CD4-positive, alpha-beta T cell treated with Interleukin-12 subunit alpha and Interleukin-12 subunit beta, for 1 hour (primary cell): Measurements from ENCODE around the gene DHCR24.
"Not testable (repeated sequence)": the region's sequence is repeated elsewhere in the genome, so short reads cannot be mapped to it uniquely, and the experiment has no call there.

Experiments used
- DNase-seq: peaks from one replicate; pipeline ENCODE4 v3.0.0-alpha.2; 2020

DHCR24 gene

DNA sequence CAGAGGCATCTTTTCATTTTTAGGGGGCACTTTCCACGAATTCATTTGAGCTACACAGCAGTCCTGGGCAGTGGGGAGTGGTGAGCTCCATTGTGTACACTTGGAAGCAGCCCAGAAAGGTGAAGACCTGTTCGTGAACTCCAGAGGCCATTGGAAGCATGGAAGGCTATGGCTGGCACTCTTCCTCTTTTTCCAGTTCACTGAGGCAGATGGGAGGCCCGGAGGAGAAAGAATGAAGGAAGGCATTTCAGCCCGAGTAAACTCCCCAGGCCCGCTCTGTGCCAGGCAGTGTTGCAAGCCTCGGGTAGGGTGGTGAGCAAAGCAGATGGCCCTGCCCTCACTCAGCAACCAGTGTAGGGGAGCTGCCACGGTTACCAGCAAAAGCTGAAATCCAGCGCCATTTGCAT is 673 bp upstream of the DHCR24 start:
- DNase-seq: no peak

DNA sequence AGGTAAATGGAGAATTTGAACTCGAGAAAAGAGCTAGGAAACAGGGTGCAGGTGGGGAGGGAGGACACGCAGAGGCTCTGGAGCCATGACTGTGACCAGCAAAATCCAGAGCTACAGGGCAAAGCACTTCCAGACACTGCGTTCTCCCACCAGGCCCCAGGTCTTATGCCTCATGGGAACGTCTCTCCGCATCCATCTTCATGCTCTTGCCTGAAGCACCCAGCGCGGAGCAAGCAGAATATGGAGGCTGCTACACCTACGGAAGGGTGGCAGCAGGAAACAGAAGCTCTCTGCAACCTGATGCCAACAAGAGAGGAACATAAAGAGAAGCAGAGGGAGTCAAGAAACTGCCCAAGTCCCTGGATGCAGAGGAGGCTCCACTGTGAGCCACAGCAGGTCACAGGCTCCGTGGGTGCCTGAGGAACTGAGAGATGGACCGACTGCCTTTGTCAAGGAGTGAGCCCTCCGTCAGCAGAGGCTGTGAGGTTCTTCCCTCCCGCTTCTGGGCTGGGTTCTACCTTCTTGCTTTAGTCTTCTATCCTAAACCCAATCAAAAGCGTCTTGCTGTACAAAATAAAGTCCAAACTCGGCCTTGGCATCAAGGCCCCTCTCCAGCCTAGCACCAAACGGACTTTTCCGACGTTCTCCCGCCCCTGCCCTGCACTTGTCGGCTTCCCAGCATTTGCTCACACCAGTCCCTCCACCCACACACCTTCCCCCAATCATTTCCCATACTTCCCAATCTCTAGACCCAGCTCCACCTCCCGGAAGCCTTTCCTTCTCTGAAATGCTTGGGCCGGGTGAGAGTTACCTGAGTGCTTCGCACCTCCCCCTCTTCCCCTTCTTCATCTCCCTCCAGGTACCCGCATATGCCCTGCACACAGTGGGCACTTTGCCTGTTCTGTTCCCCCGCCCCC is 930 bp downstream of the DHCR24 start:
- DNase-seq: no peak

DNA sequence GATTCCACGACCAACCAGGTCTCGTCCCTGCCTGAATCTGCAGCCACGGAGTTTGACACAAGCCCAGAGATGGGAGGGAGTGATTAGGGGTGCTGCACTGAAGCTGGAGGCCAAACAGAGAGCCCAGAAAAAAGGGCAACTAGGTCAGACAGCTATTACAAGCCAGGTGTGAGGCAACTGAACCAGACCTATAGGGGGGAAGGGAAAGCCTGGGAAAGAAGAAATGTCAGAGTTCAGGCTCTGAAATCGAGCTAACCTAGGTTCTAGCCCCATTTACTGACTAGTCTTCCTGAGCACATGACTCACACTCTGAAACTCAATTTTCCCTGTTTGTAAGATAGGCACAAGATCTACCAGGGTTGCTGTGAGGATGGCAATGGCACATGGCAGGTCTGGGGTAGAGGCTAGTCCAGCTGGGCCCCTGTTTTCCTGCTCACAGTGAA is 1.7 kb downstream of the DHCR24 start:
- DNase-seq: no peak

DNA sequence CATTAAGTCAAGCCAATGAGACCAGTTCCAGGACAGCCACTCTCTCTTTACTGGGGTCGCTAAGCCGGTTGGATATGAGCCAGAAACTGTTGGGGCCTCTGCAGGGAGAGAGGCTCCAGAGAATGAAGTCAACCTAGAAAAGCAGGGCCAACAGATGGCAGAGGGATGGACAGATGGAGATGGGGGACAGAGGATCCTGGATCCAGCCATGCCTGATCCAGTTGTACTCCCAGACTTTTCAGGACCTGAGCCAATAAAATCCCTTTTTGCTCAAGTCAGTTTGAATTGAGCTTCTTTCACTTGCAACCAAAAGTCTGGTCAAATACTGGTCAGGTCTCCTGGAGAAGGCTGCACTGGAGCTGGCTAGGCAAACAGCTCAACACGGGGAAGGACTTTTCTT is 2.2 kb downstream of the DHCR24 start:
- no peak for DNase-seq

DNA sequence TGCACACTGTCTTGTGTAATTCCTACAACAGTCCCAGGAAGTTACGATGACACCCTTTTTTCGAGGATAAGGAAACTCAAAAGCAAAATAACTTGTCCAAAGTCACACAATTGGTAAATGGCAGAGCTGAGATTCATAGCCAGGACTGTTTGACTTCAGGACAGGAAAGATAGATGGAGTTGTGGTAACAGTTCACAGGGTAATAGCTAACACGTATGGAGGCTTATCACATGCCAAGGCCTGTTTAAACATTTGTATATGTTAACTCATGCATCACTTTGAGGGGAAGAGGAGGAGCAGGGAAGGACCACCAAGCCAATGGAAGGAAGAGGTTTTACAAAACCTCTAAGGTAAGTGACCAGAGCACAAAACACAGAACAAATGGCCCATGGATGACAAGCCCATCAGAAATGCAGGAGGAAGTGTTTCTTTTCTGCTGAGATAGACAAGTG is 2.8 kb downstream of the DHCR24 start:
- DNase-seq: no peak

DNA sequence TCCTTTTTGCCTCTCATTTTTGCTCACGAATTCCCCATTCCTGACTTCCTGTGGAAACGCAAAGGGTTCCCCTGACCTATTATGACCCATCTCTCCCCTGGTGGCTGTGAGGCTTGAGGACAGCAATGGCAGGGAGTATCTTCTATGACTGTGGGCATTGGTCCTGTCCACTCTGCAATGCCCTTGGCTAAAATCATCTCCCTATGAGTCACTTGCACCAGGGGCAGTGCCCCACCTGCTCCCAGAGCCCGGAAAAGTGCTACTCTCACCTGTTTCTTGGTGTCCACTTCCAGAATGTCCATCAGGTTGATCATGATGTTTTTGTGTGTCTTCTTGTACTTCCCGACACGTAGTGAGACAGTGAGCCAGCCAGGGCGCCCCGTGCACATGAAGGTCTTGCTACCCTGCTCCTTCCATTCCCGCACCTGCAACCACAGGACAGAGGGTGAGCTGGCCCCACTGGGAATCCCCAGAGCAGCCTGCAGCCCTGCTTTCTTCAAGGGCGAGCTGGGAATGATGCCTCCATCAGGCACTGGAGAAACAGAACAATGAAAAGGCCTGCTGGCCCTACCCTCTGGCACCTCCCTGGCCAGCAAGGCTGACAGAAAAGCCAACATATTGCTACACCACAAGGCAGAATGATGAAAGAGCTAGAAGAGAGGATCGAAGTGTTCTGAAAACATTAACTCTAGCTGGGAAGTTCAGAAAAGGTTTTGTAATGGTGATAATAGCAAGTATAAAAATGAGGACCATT is 3.5 kb downstream of the DHCR24 start:
- no peak for DNase-seq

DNA sequence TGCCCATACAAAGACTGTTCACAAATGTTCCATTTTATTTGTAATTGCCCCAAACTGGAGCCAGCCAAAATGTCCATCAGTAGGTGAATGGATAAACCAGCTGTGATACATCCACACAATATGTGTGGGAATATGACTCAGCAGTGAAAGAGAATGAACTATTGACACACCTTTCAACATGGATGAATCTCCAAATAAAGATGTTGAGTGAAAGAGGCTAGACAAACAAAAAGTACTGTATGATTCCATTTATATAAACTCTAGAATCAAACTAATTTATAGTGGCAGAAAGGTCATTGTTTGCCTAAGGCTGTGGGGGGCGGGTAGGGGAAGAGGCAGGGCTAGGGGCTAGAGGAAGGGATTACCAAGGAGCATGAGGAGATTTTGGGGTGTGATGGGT is 4.5 kb downstream of the DHCR24 start:
- DNase-seq: no peak

DNA sequence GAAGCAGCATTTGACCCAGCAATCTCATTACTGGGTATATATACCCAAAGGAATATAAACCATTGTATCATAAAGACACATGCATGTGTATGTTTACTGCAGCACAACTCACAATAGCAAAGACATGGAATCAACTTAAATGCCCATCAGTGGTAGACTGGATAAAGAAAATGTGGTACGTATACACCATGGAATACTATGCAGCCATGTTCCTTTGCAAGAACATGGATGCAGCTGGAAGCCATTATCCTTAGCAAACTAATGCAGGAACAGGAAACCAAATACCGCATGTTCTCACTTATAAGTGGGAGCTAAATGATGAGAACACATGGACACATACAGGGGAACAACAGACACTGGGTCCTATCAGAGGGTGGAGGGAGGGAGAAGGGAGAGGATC is 5.4 kb downstream of the DHCR24 start:
- DNase-seq: not testable (repeated sequence)

DNA sequence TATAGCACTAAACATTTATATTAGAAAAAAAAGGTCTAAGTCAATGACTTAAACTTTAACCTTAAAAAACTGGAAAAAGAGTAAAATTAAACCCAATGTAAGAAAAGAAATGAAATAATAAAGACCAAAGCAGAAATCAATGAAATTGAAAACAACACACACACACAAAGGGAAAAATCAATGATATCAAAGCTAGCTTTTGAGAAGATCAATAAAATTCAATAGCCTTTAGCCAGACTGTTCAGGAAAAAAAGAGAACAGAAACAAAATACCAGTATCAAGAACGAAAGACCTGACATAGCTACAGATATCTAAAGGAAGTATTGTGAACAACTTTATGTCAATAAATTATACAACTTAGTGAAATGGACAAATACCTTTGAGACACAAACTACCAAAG is 7.1 kb downstream of the DHCR24 start:
- DNase-seq: no peak

DNA sequence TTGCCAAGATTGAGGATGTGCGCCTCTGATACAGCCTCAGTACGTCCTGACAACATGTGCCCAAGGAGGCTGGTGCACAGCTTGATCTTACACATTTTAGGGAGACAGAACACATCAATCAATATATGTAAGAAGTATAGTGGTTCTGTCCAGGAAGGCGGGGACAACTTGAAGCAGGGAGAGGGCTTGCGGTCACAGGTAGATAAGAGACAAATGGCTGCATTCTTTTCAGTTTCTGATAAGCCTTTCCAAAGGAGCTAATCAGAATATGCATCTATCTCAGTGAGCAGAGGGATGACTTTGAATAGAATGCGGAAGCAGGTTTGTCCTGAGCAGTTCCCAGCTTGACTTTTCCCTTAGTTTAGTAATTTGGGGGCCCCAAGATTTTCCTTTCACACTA is 10.2 kb downstream of the DHCR24 start:
- DNase-seq: no peak

DNA sequence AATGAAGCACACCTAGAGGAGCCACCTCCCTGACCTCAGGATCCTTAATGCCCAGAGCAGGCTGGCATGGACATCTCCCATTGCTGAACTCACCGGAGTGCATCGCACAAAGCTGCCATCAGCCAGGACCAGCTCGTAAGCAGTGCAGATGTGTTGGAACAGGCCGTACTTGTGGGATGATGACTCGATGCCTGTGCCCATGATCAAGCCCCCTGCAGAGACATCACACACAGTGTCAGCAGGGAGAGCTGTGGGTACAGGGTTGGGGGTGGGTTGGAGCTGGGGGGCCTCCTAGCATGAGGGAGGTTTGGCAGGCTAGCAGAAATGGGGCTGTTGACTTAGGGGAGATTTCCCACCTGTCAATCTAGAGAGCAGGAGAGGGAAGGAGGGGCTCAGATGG is 12.0 kb downstream of the DHCR24 start:
- DNase-seq: no peak

DNA sequence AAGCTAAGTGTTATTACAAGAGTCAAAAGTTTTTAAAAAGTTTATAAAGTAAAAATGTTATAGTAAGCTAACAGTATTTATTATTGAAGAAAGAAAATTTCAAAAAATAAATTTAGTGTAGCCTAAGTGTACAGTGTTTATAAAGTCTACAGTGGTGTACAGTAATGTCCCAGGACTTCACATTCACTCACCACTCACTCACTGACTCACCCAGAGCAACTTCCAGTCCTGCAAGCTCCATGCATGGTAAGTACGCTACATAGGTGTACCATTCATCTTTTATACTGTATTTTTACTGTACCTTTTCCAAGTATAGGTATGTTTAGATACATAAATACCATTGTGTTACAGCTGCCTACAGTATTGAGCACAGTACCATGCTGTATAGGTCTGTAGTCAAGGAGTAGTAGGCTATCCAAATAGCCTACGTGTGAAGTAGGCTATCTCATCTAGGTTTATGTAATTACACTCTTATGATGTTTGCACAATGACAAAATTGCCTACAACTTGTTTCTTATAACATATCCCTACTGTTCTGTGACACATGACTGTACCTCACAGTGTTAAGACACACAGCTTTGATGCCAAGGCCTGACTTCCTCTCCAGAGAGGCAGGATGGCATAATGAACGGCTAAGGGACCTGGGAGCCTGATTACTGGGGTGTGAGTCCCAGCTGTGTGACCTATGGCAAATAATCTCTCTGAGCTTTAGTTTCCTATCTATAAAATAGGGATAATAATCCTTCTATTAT is 12.7 kb downstream of the DHCR24 start:
- DNase-seq: no peak

DNA sequence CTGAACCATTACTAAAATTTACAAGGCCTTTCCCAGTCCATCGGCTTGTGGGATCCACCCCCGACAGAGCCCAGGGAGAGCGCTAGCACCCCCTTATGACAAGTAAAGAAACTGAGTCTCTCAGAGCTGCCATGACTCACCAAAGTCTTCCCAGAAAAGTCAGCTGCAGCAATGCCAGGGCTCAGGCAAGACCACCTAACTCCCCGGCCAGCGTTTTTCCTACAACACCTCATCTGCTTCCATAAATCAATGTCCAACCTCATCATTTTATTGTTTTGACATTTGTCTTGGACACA is 15.0 kb downstream of the DHCR24 start:
- DNase-seq: no peak

DNA sequence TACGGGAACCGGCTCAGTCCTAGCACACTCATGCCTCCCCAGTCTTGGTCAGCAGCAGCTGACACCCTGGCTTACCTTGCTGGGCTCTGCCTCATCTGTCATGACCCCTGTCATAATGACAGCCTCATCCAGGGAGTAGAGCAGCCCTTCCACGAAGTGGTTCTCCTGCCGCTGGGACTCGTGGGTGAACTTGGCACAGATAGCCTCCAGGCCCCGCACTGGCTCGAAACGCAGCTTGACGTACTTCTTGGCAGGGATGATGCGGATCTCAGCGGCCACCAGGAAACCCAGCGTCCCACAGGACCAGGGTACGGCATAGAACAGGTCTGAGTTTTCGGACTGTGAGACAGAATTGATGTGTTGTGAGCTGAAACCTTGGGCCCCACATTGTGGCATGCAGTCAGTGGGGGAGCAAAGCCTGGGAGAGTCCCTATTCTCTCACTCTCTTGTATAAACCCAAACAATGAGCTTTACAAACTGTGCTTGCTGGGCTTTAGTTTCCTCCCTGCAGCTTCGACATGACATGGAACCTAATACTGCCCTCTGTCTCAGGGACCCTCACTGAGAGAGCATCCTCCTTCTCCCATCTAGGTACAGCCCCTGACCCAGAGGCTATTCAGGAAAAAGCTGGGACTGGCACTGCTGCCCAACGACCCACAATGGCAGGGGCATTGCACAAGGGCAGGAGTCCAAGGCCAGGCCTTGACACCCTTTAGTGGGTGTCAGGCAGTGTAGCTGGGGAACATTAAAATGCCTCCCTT is 15.5 kb downstream of the DHCR24 start:
- DNase-seq: no peak

DNA sequence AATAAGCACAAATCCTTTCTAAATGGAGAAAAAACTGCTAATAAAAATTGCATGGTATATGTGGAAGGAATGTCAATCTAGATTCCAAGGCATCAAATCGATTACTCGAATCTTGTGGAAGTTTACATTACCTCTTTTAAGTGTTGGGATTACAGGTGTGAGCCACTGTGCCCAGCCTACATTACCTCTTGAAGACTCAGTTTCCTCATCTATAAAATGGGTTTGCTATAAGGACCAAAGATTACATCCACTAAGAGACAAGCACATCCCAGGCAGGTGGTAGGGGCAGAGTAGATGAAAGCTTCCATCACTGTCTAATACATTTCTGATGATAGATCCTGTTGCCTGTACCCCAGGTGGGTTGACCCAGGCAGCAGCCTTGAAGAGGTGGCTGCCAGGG is 16.1 kb downstream of the DHCR24 start:
- no peak for DNase-seq

DNA sequence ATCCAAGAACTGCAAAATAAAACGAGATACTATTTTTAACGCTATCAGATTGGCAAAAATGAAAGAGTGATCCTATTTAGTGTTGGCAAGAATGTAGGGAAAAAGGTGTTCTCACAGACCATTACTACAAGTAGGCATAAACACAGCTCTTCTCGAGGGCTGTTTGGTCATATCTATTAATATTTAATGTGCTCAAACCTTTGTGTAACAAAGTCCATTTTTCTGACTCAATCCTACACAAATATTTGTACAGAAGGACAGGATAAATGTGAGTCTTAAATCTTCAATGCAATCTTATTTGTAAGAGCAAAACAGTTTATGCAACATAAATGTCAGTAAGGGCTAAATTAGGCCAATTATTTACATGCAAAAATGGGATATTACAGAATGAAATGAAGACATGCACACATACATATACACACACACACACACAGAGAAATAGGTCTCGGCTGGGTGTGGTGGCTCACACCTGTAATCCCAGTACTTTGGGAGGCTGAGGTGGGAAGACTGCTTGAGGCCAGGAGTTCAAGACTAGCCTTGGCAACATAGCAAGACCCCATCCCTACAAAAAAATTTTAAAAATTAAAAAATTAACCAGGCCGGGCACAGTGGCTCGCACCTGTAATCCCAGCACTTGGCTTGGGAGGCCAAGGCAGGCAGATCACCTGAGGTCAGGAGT is 17.7 kb downstream of the DHCR24 start:
- DNase-seq: no peak

DNA sequence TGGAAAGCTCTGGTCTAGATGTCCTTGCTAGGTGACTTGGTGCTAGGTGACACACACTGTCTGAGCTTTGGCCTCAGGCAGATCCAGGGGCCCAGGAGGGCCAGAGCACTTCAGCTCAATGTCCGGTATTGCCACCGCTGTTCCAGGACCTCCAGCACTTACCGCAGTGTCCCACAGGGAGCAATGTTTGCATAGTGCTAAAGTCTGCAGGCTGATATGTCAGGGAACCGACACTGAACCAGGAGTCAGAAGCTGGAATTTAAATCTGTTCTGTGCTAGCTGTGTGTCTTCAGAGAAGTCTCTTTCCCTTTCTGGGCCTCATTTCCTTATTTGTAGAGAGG is 19.3 kb downstream of the DHCR24 start:
- DNase-seq: no peak

DNA sequence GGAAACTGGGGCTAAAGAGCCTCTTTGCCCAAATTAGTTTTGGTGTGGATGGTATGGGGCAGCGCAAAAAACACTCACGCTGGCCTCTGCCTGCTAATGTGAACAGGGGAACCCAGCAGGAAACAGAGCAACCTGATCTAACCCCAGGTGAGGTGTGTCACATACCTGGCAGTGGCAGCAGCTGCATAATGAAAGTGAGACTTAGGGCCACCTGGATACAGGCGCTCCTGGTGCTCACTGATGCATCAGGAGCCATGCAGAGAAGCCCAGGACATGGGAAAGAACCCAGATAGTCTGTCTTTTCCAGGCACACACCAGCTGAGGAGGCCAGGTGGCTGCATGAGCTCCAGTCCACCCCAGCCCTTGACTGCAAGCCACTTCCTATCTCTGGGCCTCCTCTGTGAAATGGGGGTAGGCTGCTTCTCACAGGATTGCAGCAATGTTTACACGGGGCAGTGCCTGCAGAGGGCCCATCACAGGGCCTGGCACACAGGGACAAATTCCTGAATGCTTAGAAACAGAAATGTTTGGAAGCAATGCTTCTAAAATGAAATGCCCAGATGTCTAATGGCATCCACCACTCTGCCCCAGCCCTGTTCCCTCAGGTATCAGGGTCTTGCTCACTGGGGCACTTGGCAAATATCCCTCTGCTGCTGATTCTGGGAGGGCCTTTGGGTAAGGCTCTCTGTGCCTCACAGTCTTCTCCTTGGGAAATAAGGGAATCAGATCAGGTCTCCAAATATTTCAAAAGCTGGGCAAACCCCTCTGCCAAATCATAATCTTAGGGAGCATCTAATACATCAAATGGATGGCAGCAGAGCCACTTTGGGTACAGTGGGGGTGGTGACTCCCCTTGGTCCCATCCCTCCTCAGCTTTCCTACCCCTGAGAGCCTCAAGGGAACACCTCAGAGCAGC is 19.9 kb downstream of the DHCR24 start:
- no peak for DNase-seq

DNA sequence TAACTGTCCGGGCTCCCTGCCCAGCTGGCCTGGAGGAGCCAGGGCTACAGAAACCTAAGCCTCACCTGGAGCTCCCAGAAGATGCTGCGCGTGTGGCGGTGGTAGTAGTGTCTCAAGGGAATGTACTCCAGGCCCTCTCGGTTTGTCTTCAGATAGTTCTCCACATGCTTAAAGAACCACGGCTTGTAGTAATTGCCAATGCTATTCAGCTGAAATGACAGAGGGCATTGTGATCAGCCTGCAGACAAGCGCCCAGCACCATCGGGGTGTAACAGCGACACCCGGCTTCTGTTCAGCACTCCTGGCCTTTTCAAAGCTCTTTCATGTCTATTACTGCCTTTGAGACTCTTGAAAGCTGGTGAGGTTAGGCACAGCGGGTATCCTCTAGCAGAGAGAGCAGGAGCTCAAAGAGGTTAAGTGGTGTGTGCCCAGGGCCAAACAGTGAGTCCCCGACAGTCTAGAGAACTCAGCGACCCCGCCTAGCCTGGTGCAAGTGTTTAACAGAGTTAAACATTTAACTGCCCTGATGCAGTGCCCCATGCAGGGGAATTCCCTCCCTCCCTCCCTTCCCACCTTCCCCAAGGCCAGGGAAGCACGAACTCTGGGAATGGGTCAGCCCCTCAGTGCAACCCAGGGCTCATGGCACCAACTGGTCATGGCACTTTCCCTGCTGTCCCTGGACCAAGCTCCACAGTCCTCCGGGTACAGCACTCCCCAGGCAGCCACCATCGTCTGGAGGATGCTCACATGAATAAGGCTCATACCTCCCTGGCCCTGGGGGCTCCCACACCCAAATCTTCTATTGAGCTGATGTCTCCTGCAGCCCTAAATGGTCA is 21.5 kb downstream of the DHCR24 start:
- no peak for DNase-seq
